ENCODE measurements around the gene HIGD1B. TPM values are rescaled to one million over a fixed set of nuclear protein-coding genes. Genes with fewer than 3 reads are reported as not detected.

HIGD1B gene
- not detected for total RNA-seq (2013)
- not detected for polyA plus RNA-seq
- not detected in 2 replicates for polyA minus RNA-seq
- total RNA-seq, result 0 to 1.2 (median 0) reads per million in 11 experiments

GRCh38 chr17:44847586-44847985 is at the start of gene HIGD1B:
Gene HIGD1B (plus strand): TSS chr17:44847883. CDS start chr17:44848153, 270 bp downstream.
- Mint-ChIP-seq H3K27me3 (ENCODE audit: low read depth in 3 of 3) (peaks cover 2 to 10% (median 7%) of the 10 kb centered on the region in 3 donors), H3K36me3 (peaks cover 30 to 36% of the 10 kb centered on the region in 2 donors), H3K4me1 (no peaks in the 10 kb centered on the region), H3K4me3 (no peak within 1 kb of the TSS), H3K9me3 (no peaks in the 10 kb centered on the region), H3K27ac (peak within 1 kb of the TSS in 2 of 7 donors; percentile 20 to 50)
- Histone ChIP-seq H3K9ac (ENCODE audit: insufficient read depth, low read length, poor library complexity, severe bottlenecking) (no peak within 1 kb of the TSS), H3K36me3 (replicated peaks in 1 of 2; ENCODE audit: control insufficient read depth in 1 of 2, insufficient read depth in 2 of 2, low read length in 2 of 2) (peaks cover 28 to 35% of the 10 kb centered on the region in 2 donors), H3K4me2 (replicated peaks; ENCODE audit: extremely low read depth, low read length, poor library complexity, severe bottlenecking) (no peak within 1 kb of the TSS), H3K27ac (ENCODE audit: low read depth in 1 of 2, low read length in 2 of 2) (no peak within 1 kb of the TSS), H3K79me2 (ENCODE audit: insufficient read depth, low read length) (no peaks in the 10 kb centered on the region), H4K20me1 (ENCODE audit: insufficient read depth, low read length) (no peaks in the 10 kb centered on the region), H3K4me3 (replicated peaks in 1 of 3; ENCODE audit: low read depth in 2 of 3, low read length in 3 of 3) (no peak within 1 kb of the TSS), H3K27me3 (ENCODE audit: control insufficient read depth in 2 of 2, insufficient read depth in 2 of 2, low read length in 2 of 2) (no peaks in the 10 kb centered on the region), H3K9me3 (replicated peaks in 1 of 2; ENCODE audit: control insufficient read depth in 1 of 2, insufficient read depth in 1 of 2, low read length in 2 of 2) (no peaks in the 10 kb centered on the region), H3K4me1 (ENCODE audit: control insufficient read depth in 1 of 2, insufficient read depth in 2 of 2, low read length in 2 of 2) (no peaks in the 10 kb centered on the region), H2AFZ (ENCODE audit: insufficient read depth, low read depth, low read length, poor library complexity, severe bottlenecking) (no peak within 1 kb of the TSS)
- DNase-seq, result no peak
- TF ChIP-seq CTCF (IDR thresholded peaks at IDR 0.05), result no peak
- intact Hi-C loops (cut with micrococcal nuclease), result no loop called here
- WGBS (ENCODE audit: insufficient coverage), result 88% methylated on average over 1 of the region's 2 CpGs

DNA sequence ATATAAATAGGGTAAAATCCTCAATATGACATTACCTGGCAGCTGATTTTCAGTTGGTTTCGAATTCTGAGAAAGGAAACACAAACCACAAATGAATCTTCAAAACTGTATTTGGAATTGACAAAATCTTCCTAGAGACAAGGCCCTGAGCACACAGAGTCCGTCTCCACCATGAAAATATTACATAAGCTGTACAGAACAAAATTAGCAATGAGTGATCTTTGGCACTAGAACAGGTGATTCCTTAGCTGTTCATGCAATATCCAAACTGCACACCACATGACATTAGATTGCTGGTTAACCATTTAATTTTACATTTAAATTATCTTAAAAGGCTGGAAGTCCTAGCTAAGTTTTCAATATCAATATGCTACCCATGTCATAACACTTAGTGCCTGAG is 49.3 kb upstream of the HIGD1B start:
- Histone ChIP-seq H3K27me3 (ENCODE audit: control insufficient read depth in 2 of 2, insufficient read depth in 2 of 2, low read length in 2 of 2) (no peaks in the 10 kb centered on the region), H3K9ac (ENCODE audit: insufficient read depth, low read length, poor library complexity, severe bottlenecking) (no peak overlapping the region), H2AFZ (ENCODE audit: insufficient read depth, low read depth, low read length, poor library complexity, severe bottlenecking) (no peak overlapping the region), H3K79me2 (ENCODE audit: insufficient read depth, low read length) (no peaks in the 10 kb centered on the region), H3K36me3 (replicated peaks in 1 of 2; ENCODE audit: control insufficient read depth in 1 of 2, insufficient read depth in 2 of 2, low read length in 2 of 2) (no peaks in the 10 kb centered on the region), H3K27ac (ENCODE audit: low read depth in 1 of 2, low read length in 2 of 2) (no peak overlapping the region), H3K4me1 (ENCODE audit: control insufficient read depth in 1 of 2, insufficient read depth in 2 of 2, low read length in 2 of 2) (peaks cover 18 to 20% of the 10 kb centered on the region in 2 donors), H3K9me3 (replicated peaks in 1 of 2; ENCODE audit: control insufficient read depth in 1 of 2, insufficient read depth in 1 of 2, low read length in 2 of 2) (no peaks in the 10 kb centered on the region), H4K20me1 (ENCODE audit: insufficient read depth, low read length) (no peaks in the 10 kb centered on the region), H3K4me2 (replicated peaks; ENCODE audit: extremely low read depth, low read length, poor library complexity, severe bottlenecking) (no peak overlapping the region), H3K4me3 (replicated peaks in 1 of 3; ENCODE audit: low read depth in 2 of 3, low read length in 3 of 3) (no peak overlapping the region)
- Mint-ChIP-seq H3K27me3 (ENCODE audit: low read depth in 3 of 3) (peaks cover 2 to 9% (median 3%) of the 10 kb centered on the region in 3 donors), H3K27ac (no peak overlapping the region), H3K4me1 (peaks cover 23% of the 10 kb centered on the region), H3K4me3 (no peak overlapping the region), H3K36me3 (peaks cover 0 to 6% of the 10 kb centered on the region in 2 donors), H3K9me3 (peaks cover 0 to 3% (median 0%) of the 10 kb centered on the region in 7 donors)
- TF ChIP-seq CTCF (IDR thresholded peaks at IDR 0.05), result no peak
- no peak for DNase-seq
- intact Hi-C loops (cut with micrococcal nuclease), result no loop called here
- WGBS (ENCODE audit: insufficient coverage), result no CpG with 5 or more reads among the region's 2 CpGs

All from CD14-positive monocyte (primary cell).